Breast epithelium (tissue), 3 donors: Measurements from ENCODE around the gene PKN3.

Source experiments
- POLR2A ChIP-seq: fragments of 450-650 bp; IDR thresholded peaks from one replicate; pipeline ENCODE4 v1.6.1; 2016; ENCODE audit warnings: antibody characterized with exemption, mild to moderate bottlenecking, moderate library complexity
- POLR2AphosphoS5 ChIP-seq, 3 donors: sonication (generic); formaldehyde crosslinking; IDR thresholded peaks; one replicate each; pipeline ENCODE4 v1.6.1; 2017; ENCODE audit warnings: antibody characterized with exemption in 3 of 3
- TF ChIP-seq, protein P1 (sequence below), 3 donors: fragments of 450-650 bp; IDR thresholded peaks; one replicate each; pipeline ENCODE4 v1.5.1; 2016 to 2017; ENCODE audit warnings: antibody characterized with exemption in 3 of 3, mild to moderate bottlenecking in 3 of 3, moderate library complexity in 3 of 3

DNA sequence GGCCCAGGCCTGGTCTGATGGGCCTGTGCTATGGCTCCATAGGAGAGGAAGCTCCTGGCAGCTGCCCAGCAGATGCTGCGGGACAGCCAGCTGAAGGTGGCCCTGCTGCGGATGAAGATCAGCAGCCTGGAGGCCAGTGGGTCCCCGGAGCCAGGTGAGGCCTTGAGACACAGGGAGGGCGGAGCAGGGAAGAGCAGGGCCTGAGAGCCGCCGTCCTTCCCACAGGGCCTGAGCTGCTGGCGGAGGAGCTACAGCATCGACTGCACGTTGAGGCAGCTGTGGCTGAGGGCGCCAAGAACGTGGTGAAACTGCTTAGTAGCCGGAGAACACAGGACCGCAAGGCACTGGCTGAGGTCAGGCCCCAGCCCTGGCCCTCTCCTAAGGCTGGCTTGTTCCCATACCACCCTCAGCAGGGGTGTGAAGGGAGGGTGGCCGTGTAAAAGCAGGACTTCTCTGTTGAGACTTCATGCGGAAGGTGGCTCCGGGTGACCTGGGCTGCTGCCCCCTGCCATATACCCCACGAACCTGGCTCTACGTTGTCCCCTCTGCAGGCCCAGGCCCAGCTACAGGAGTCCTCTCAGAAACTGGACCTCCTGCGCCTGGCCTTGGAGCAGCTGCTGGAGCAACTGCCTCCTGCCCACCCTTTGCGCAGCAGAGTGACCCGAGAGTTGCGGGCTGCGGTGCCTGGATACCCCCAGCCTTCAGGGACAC, 4.5 kb downstream of the PKN3 start:
- TF ChIP-seq, protein P1, sequence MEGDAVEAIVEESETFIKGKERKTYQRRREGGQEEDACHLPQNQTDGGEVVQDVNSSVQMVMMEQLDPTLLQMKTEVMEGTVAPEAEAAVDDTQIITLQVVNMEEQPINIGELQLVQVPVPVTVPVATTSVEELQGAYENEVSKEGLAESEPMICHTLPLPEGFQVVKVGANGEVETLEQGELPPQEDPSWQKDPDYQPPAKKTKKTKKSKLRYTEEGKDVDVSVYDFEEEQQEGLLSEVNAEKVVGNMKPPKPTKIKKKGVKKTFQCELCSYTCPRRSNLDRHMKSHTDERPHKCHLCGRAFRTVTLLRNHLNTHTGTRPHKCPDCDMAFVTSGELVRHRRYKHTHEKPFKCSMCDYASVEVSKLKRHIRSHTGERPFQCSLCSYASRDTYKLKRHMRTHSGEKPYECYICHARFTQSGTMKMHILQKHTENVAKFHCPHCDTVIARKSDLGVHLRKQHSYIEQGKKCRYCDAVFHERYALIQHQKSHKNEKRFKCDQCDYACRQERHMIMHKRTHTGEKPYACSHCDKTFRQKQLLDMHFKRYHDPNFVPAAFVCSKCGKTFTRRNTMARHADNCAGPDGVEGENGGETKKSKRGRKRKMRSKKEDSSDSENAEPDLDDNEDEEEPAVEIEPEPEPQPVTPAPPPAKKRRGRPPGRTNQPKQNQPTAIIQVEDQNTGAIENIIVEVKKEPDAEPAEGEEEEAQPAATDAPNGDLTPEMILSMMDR (IDR thresholded peaks at IDR 0.05) = no peak
- TF ChIP-seq POLR2A (no peak), POLR2AphosphoS5 (IDR thresholded peaks at IDR 0.05) (no peak)
